Thoracic aorta (tissue), 2 donors: ENCODE data around the gene ENDOD1. TPM values are rescaled to one million over a fixed set of nuclear protein-coding genes. Genes with fewer than 3 reads are reported as not detected.

ENCODE experiments used
- ATAC-seq: fragments of 150-250 bp; one replicate; pipeline ENCODE4 v1.8.0; 2017; ENCODE audit warnings: low read depth; ENCODE audit not compliant: insufficient number of reproducible peaks, low FRiP score
- DNase-seq: peaks from one replicate; pipeline ENCODE4 v3.0.0-alpha.2; 2020; ENCODE audit warnings: low spot score
- H3K27ac ChIP-seq, 2 donors: fragments of 200-600 bp; sonication (generic); 1 replicate in 1 of 2; 2 replicates in 1 of 2; pipeline ENCODE4 v1.5.1; 2016; ENCODE audit warnings: mild to moderate bottlenecking in 2 of 2, moderate library complexity in 2 of 2
- H3K27me3 ChIP-seq: fragments of 200-600 bp; sonication (generic); replicated peaks from 2 replicates; pipeline ENCODE4 v1.6.0; 2016; ENCODE audit warnings: mild to moderate bottlenecking; ENCODE audit not compliant: insufficient read depth
- H3K36me3 ChIP-seq: fragments of 200-600 bp; sonication (generic); one replicate; pipeline ENCODE4 v1.5.1; 2016
- H3K4me1 ChIP-seq, 2 donors: fragments of 200-600 bp; sonication (generic); 1 replicate in 1 of 2; 2 replicates in 1 of 2; pipeline versions ENCODE4 v1.5.1 to v1.6.0; 2016; ENCODE audit warnings: low read depth in 2 of 2, mild to moderate bottlenecking in 1 of 2; ENCODE audit not compliant: control insufficient read depth in 1 of 2
- H3K4me3 ChIP-seq: fragments of 200-600 bp; sonication (generic); 2 replicates; pipeline ENCODE4 v1.5.1; 2016; ENCODE audit warnings: mild to moderate bottlenecking
- H3K9me3 ChIP-seq: fragments of 200-600 bp; sonication (generic); 2 replicates; pipeline ENCODE4 v1.5.1; 2016
- total RNA-seq, 2 donors: library from RNA; depleted of rRNA; stranded (reverse); fragments of >200 nt; gene quantifications; one replicate each; pipeline versions ENCODE4 v1.1.0 to v1.2.3, GENCODE V29; 2016
- TF ChIP-seq, protein P1 (sequence below): fragments of 200-600 bp; sonication (generic); IDR thresholded peaks from one replicate; pipeline ENCODE4 v1.5.1; 2019; ENCODE audit warnings: antibody characterized with exemption

ENDOD1 gene
- total RNA-seq, 2 donors from 2014 or later: 86.9 to 155 TPM

DNA sequence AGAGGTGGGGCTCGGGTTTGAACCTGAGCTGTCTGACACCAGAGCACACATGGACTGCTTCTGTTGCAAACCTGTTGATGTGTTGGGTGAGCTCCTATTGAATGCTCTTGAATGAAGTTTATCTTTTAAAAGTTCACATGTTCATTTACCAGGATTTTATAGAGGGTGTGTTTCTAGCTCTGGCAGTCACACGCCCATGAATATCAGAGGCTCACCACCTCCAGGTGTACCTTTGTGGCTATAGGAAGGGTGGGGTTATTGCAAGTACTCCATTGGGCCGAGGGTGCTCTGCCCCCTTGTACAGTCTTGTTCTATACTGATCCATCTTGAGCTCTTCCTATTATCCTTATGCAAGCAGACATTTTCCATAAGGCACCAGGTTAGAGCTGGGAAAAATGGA is 9.2 kb downstream of the ENDOD1 start:
- Histone ChIP-seq H3K4me1 (peaks cover 20 to 25% of the 10 kb centered on the region in 2 donors), H3K4me3 (no peak overlapping the region), H3K27me3 (no peaks in the 10 kb centered on the region), H3K27ac (no peak overlapping the region), H3K36me3 (no peaks in the 10 kb centered on the region), H3K9me3 (no peaks in the 10 kb centered on the region)
- TF ChIP-seq, protein P1, sequence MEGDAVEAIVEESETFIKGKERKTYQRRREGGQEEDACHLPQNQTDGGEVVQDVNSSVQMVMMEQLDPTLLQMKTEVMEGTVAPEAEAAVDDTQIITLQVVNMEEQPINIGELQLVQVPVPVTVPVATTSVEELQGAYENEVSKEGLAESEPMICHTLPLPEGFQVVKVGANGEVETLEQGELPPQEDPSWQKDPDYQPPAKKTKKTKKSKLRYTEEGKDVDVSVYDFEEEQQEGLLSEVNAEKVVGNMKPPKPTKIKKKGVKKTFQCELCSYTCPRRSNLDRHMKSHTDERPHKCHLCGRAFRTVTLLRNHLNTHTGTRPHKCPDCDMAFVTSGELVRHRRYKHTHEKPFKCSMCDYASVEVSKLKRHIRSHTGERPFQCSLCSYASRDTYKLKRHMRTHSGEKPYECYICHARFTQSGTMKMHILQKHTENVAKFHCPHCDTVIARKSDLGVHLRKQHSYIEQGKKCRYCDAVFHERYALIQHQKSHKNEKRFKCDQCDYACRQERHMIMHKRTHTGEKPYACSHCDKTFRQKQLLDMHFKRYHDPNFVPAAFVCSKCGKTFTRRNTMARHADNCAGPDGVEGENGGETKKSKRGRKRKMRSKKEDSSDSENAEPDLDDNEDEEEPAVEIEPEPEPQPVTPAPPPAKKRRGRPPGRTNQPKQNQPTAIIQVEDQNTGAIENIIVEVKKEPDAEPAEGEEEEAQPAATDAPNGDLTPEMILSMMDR: no peak
- ATAC-seq: no peak
- DNase-seq: no peak

DNA sequence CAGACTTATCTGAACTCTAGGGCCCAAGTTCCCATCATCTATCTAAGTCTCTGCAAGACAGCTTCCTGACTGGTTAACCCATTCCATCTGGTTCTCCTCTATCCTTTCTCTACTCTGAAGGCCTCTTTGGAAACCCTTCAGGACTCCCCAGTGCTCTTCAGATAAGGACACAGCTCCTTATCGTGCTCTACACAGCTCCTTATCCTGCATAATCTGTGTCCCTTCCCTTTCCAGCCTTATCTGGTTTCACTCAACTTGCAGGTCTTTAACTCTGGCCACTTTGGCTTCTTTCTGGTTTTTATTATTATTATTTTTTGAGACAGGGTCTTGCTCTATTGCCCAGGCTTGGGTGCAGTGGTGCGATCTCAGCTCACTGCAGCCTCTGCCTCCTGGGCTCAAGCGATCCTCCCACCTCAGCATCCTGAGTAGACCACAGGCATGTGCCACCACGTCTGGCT is 10.6 kb downstream of the ENDOD1 start:
- DNase-seq (no peak), ATAC-seq (no peak)
- Histone ChIP-seq H3K36me3 (no peaks in the 10 kb centered on the region), H3K9me3 (no peaks in the 10 kb centered on the region), H3K4me3 (no peak overlapping the region), H3K27me3 (no peaks in the 10 kb centered on the region), H3K4me1 (peaks cover 17 to 29% of the 10 kb centered on the region in 2 donors), H3K27ac (no peak overlapping the region)
- TF ChIP-seq, protein P1: no peak

DNA sequence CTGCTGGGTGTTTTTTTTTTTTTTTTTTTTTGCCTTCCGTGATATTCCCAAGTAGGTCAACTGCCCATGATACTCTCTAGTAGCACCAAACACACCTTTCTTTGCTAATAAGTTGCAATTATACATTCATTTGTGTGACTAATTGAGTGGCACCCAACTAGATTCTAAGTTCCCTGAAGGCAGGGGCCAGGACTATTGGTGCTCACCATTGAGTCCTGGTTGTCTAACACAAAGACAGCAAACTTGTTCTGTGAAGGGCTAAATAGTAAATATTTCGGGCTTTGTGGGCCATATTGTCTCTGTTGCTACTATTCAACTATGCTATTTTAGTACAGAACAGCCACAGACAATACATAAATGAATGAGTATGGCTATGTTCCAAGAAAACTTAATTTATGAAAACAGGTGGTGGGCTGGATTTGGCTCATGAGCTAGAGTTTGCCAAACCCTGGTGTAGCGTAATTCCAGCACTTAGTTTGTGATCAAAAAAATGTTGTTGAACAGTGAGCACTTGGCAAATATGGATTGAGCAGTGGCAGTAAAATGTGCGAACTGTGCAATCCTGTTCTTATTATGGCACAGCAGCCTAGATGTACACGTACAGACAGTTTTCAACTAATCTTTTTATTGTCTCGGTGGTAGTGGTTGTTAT is 11.3 kb downstream of the ENDOD1 start:
- H3K9me3 ChIP-seq: no peaks in the 10 kb centered on the region
- H3K4me3 ChIP-seq: no peak overlapping the region
- no peak for DNase-seq
- H3K27me3 ChIP-seq: no peaks in the 10 kb centered on the region
- peaks cover 10 to 21% of the 10 kb centered on the region in 2 donors for H3K4me1 ChIP-seq
- no peak for ATAC-seq
- TF ChIP-seq, protein P1: no peak
- H3K27ac ChIP-seq: no peak overlapping the region
- H3K36me3 ChIP-seq: no peaks in the 10 kb centered on the region

DNA sequence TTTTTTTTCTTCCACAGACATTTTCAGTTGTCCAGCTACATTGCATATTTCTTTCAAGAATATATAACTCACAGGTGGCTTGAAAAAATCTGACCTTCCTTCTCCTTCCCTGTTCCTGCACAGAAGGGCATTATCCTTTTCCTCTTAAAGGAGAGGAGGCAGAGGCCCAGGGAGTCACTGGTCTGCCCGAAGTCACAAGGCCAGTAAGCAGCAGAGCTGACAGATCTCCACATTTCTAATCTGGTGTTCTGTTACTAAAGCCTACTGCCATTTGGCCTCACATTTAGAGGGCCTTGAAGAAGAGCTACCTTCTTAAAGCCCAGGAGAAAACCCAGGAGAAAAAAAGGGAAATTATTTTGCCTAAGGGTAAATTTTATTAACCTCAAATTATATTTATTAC is 12.3 kb downstream of the ENDOD1 start:
- ATAC-seq (no peak), DNase-seq (no peak)
- no peaks in the 10 kb centered on the region for H3K27me3 ChIP-seq
- peaks cover 2 to 13% of the 10 kb centered on the region in 2 donors for H3K4me1 ChIP-seq
- H3K36me3 ChIP-seq: no peaks in the 10 kb centered on the region
- no peak overlapping the region for H3K27ac ChIP-seq
- H3K4me3 ChIP-seq: no peak overlapping the region
- H3K9me3 ChIP-seq: no peaks in the 10 kb centered on the region
- TF ChIP-seq, protein P1: no peak

DNA sequence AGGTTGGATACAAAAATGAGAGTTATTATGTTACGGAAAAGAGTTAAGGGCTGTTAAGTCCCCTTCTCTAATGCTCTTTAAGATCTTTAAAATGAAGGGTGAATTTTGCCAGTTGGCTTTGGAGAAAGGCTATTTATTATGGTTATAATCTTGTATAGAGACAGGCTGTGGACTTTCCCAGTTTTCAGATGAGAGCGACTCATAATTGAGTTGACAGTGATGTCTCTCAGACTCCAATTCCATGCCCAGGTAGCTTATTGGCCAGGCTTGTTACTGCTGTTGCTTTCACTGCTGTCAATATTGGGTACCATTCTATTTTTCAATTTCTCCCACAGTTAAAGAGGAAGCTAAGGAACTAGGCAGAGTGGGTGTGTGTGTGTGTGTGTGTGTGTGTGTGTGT is 13.1 kb downstream of the ENDOD1 start:
- no peaks in the 10 kb centered on the region for H3K9me3 ChIP-seq
- no peaks in the 10 kb centered on the region for H3K36me3 ChIP-seq
- no peak overlapping the region for H3K4me3 ChIP-seq
- H3K27me3 ChIP-seq: no peaks in the 10 kb centered on the region
- TF ChIP-seq, protein P1: no peak
- DNase-seq (no peak), ATAC-seq (no peak)
- H3K27ac ChIP-seq: no peak overlapping the region
- H3K4me1 ChIP-seq: peaks cover 2 to 9% of the 10 kb centered on the region in 2 donors
